Liver (tissue), 9 donors: ENCODE measurements around the gene GIMAP2. TPM values are rescaled to one million over a fixed set of nuclear protein-coding genes. Genes with fewer than 3 reads are reported as not detected.

Source experiments
- DNase-seq: peaks from one replicate; pipeline ENCODE4 v3.0.0-alpha.2; 2017; ENCODE audit warnings: low spot score
- H3K27ac ChIP-seq, 2 donors: one replicate each; pipeline ENCODE4 v1.7.0; 2013; ENCODE audit warnings: inconsistent platforms in 2 of 2, low read length in 2 of 2, control low read depth in 1 of 2, low read depth in 1 of 2, mild to moderate bottlenecking in 1 of 2
- H3K27me3 ChIP-seq, 4 donors: one replicate each; pipeline versions ENCODE4 v1.6.1 to v1.7.0; 2013; ENCODE audit warnings: low read length in 3 of 4, inconsistent platforms in 1 of 4, mild to moderate bottlenecking in 1 of 4, moderate library complexity in 1 of 4; ENCODE audit not compliant: control insufficient read depth in 4 of 4, insufficient read depth in 4 of 4
- H3K36me3 ChIP-seq, 4 donors: one replicate each; pipeline versions ENCODE4 v1.6.1 to v1.7.0; 2013; ENCODE audit warnings: low read length in 3 of 4, mild to moderate bottlenecking in 3 of 4, low read depth in 1 of 4, moderate library complexity in 1 of 4; ENCODE audit not compliant: control insufficient read depth in 4 of 4, insufficient read depth in 3 of 4
- H3K4me1 ChIP-seq, 4 donors: one replicate each; pipeline versions ENCODE4 v1.6.1 to v1.7.0; 2013; ENCODE audit warnings: low read length in 3 of 4, mild to moderate bottlenecking in 3 of 4, moderate library complexity in 1 of 4; ENCODE audit not compliant: control insufficient read depth in 4 of 4, insufficient read depth in 4 of 4
- H3K4me3 ChIP-seq, 3 donors: one replicate each; pipeline versions ENCODE4 v1.6.1 to v1.7.0; 2013; ENCODE audit warnings: low read length in 3 of 3, control low read depth in 1 of 3, low read depth in 1 of 3, mild to moderate bottlenecking in 1 of 3
- H3K9ac ChIP-seq, 2 donors: one replicate each; pipeline ENCODE4 v1.7.0; 2013; ENCODE audit warnings: low read length in 2 of 2, mild to moderate bottlenecking in 2 of 2, moderate library complexity in 2 of 2, control low read depth in 1 of 2, low read depth in 1 of 2
- H3K9me3 ChIP-seq, 4 donors: one replicate each; pipeline versions ENCODE4 v1.6.1 to v1.7.0; 2013; ENCODE audit warnings: low read length in 3 of 4; ENCODE audit not compliant: control insufficient read depth in 4 of 4
- EGR1 ChIP-seq, 2 donors: IDR thresholded peaks; 2 replicates each; pipeline ENCODE4 v1.6.1; 2016 to 2018; ENCODE audit warnings: antibody characterized with exemption in 2 of 2, low read depth in 2 of 2
- FOXA2 ChIP-seq: IDR thresholded peaks from 2 replicates; pipeline ENCODE4 v1.6.1; 2016; ENCODE audit warnings: antibody characterized with exemption
- GABPA ChIP-seq, 2 donors: IDR thresholded peaks in 1 of 2; conservative IDR thresholded peaks in 1 of 2; 2 replicates each; pipeline ENCODE4 v1.6.1; 2016; ENCODE audit warnings: antibody characterized with exemption in 2 of 2, mild to moderate bottlenecking in 1 of 2, moderate library complexity in 1 of 2
- HNF4A ChIP-seq, 2 donors: conservative IDR thresholded peaks; 2 replicates each; pipeline ENCODE4 v1.6.1; 2016; ENCODE audit warnings: antibody characterized with exemption in 2 of 2, mild to moderate bottlenecking in 2 of 2
- HNF4G ChIP-seq: IDR thresholded peaks from 2 replicates; pipeline ENCODE4 v1.6.1; 2016; ENCODE audit warnings: antibody characterized with exemption
- JUND ChIP-seq, 2 donors: IDR thresholded peaks; 2 replicates each; pipeline ENCODE4 v1.6.1; 2016; ENCODE audit warnings: antibody characterized with exemption in 2 of 2
- NR2F2 ChIP-seq: IDR thresholded peaks from 2 replicates; pipeline ENCODE4 v1.6.1; 2016; ENCODE audit warnings: antibody characterized with exemption
- RAD21 ChIP-seq, 2 donors: IDR thresholded peaks; 2 replicates each; pipeline ENCODE4 v1.6.1; 2016; ENCODE audit warnings: antibody characterized with exemption in 2 of 2, mild to moderate bottlenecking in 2 of 2
- SP1 ChIP-seq: IDR thresholded peaks from 2 replicates; pipeline ENCODE4 v1.6.1; 2018; ENCODE audit warnings: antibody characterized with exemption, mild to moderate bottlenecking
- TAF1 ChIP-seq: conservative IDR thresholded peaks from 2 replicates; pipeline ENCODE4 v1.6.1; 2016; ENCODE audit warnings: antibody characterized with exemption, mild to moderate bottlenecking
- YY1 ChIP-seq: IDR thresholded peaks from 2 replicates; pipeline ENCODE4 v1.6.1; 2016; ENCODE audit warnings: antibody characterized with exemption, mild to moderate bottlenecking
- WGBS: extraction: QIAGEN DNeasy Blood & Tissue Kit; methylation state at CpG from one replicate; pipeline ENCODE4 v1.1.7; 2013; 5-methylcytosine and 5-hydroxymethylcytosine counted together
- polyA plus RNA-seq, 2 donors: library from polyadenylated mRNA; stranded (reverse) in 1 of 2; unstranded in 1 of 2; fragments of 200-250 nt in 1 of 2; fragments of >200 nt in 1 of 2; fragmentation: Nextera tagmentation in 1 of 2; extraction: Ambion mirVana in 1 of 2; gene quantifications; one replicate each; pipeline versions ENCODE4 v1.2.1 to v1.2.3, GENCODE V29; 2013 to 2015
- total RNA-seq, 2 donors: library from RNA; depleted of rRNA; stranded (reverse); fragments of >200 nt; gene quantifications; one replicate each; pipeline ENCODE4 v1.2.3, GENCODE V29; 2014
- TF ChIP-seq, protein P1 (sequence below): IDR thresholded peaks from 2 replicates; pipeline ENCODE4 v1.6.1; 2016; ENCODE audit warnings: antibody characterized with exemption
- TF ChIP-seq, protein P2 (sequence below): IDR thresholded peaks from 2 replicates; pipeline ENCODE4 v1.6.1; 2016; ENCODE audit warnings: antibody characterized with exemption, mild to moderate bottlenecking
- TF ChIP-seq, protein P3 (sequence below): fragments of 150-350 bp; IDR thresholded peaks from 2 replicates; pipeline ENCODE4 v1.5.1; 2017; ENCODE audit warnings: improper control_type of control experiment, low read depth, low read length; ENCODE audit not compliant: missing input control
- TF ChIP-seq, protein P4 (sequence below): IDR thresholded peaks from 2 replicates; pipeline ENCODE4 v1.6.1; 2016; ENCODE audit warnings: antibody characterized with exemption
- donor health status: healthy.
- donor health status: healthy.
- donor health status: healthy.
- donor health status: healthy.
- donor health status: healthy.

GIMAP2 gene
- total and polyA plus RNA-seq, 4 donors = 4.9 to 9.2 (median 6.0) TPM

DNA sequence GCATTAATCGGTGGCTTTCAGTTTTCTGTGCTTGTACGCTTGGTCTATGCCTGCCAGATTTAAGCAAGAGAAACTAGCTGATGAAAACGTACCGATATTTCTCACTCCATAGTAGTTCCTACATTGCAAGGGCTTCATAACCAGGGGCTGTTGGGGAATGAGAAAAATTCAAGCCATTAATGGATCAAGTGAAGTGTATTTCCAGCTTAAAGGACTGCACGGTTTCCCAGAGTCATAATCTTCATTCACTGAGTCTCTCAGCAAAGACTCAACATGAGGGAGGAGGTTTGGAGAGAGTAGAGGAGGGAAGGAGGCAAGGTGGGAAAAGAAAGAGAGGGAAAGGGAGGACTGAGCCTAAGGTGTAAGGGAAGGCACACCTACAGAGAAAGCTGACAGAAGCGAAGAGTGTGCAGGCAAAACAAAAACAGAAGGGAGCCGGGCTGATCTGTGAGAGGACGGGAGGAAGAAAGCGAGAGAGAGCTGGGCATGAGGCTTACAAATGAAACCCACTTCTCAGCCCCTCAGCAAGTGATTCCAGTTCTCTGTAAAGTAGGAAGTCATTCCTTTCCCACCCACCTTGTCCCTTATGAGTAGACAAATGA lies 625 bp downstream of the GIMAP2 start:
- WGBS = 42% methylated on average over 9 of the region's 9 CpGs
- Histone ChIP-seq H3K9ac (peak overlapping the region; percentile 83 to 98), H3K4me1 (peaks cover 0 to 9% (median 3%) of the 10 kb centered on the region in 4 donors), H3K27me3 (no peaks in the 10 kb centered on the region), H3K4me3 (peak overlapping the region; percentile 52 to 83 (median 68)), H3K9me3 (no peaks in the 10 kb centered on the region), H3K36me3 (peaks cover 0 to 11% (median 7%) of the 10 kb centered on the region in 4 donors), H3K27ac (peak overlapping the region; percentile 61 to 64)
- TF ChIP-seq YY1 = no peak
- TF ChIP-seq, protein P1, sequence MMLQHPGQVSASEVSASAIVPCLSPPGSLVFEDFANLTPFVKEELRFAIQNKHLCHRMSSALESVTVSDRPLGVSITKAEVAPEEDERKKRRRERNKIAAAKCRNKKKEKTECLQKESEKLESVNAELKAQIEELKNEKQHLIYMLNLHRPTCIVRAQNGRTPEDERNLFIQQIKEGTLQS = no peak
- TF ChIP-seq GABPA (IDR thresholded peaks at IDR 0.05 in 1 of 2, conservative IDR thresholded peaks at IDR 0.05 in 1 of 2) = no peak
- no peak for TF ChIP-seq NR2F2
- TF ChIP-seq, protein P2, sequence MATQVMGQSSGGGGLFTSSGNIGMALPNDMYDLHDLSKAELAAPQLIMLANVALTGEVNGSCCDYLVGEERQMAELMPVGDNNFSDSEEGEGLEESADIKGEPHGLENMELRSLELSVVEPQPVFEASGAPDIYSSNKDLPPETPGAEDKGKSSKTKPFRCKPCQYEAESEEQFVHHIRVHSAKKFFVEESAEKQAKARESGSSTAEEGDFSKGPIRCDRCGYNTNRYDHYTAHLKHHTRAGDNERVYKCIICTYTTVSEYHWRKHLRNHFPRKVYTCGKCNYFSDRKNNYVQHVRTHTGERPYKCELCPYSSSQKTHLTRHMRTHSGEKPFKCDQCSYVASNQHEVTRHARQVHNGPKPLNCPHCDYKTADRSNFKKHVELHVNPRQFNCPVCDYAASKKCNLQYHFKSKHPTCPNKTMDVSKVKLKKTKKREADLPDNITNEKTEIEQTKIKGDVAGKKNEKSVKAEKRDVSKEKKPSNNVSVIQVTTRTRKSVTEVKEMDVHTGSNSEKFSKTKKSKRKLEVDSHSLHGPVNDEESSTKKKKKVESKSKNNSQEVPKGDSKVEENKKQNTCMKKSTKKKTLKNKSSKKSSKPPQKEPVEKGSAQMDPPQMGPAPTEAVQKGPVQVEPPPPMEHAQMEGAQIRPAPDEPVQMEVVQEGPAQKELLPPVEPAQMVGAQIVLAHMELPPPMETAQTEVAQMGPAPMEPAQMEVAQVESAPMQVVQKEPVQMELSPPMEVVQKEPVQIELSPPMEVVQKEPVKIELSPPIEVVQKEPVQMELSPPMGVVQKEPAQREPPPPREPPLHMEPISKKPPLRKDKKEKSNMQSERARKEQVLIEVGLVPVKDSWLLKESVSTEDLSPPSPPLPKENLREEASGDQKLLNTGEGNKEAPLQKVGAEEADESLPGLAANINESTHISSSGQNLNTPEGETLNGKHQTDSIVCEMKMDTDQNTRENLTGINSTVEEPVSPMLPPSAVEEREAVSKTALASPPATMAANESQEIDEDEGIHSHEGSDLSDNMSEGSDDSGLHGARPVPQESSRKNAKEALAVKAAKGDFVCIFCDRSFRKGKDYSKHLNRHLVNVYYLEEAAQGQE = no peak
- TF ChIP-seq SP1 = no peak
- TF ChIP-seq JUND (IDR thresholded peaks at IDR 0.05) = no peak
- no peak for DNase-seq

DNA sequence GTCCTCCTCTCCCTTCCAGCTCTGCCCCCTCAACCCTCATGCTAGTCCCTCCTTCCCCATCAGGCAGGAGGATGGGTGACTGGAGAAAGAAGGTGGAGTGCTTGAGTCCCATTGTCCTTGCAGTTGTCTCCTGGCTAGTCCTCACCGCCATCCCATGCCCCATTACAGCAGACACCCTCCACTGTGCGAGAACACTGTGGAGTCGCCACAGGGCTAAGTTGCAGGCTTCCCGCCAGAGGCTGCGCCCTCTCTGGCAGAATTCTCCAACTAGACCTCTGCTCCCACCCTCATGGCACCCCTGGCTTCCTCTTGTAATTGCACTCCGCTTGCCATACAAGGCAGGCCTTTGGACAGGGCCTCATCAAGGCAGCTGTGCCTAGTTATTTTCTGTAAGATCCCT lies 3.1 kb downstream of the GIMAP2 start:
- no peak for DNase-seq
- Histone ChIP-seq H3K36me3 (peaks cover 0 to 17% (median 8%) of the 10 kb centered on the region in 4 donors), H3K27ac (no peak overlapping the region), H3K4me3 (no peak overlapping the region), H3K9ac (no peak overlapping the region), H3K9me3 (no peaks in the 10 kb centered on the region), H3K4me1 (peaks cover 0 to 9% (median 3%) of the 10 kb centered on the region in 4 donors), H3K27me3 (no peaks in the 10 kb centered on the region)
- WGBS = 96% methylated on average over 6 of the region's 6 CpGs
- TF ChIP-seq EGR1 (IDR thresholded peaks at IDR 0.05; ENCODE audit: low read depth in 2 of 2) = no peak
- TF ChIP-seq HNF4G = no peak
- TF ChIP-seq, protein P3, sequence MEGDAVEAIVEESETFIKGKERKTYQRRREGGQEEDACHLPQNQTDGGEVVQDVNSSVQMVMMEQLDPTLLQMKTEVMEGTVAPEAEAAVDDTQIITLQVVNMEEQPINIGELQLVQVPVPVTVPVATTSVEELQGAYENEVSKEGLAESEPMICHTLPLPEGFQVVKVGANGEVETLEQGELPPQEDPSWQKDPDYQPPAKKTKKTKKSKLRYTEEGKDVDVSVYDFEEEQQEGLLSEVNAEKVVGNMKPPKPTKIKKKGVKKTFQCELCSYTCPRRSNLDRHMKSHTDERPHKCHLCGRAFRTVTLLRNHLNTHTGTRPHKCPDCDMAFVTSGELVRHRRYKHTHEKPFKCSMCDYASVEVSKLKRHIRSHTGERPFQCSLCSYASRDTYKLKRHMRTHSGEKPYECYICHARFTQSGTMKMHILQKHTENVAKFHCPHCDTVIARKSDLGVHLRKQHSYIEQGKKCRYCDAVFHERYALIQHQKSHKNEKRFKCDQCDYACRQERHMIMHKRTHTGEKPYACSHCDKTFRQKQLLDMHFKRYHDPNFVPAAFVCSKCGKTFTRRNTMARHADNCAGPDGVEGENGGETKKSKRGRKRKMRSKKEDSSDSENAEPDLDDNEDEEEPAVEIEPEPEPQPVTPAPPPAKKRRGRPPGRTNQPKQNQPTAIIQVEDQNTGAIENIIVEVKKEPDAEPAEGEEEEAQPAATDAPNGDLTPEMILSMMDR = no peak
- no peak for TF ChIP-seq RAD21 (IDR thresholded peaks at IDR 0.05)
- TF ChIP-seq TAF1 = no peak
- no peak for TF ChIP-seq HNF4A (conservative IDR thresholded peaks at IDR 0.05)
- no peak for TF ChIP-seq FOXA2
- TF ChIP-seq, protein P2 = no peak
- TF ChIP-seq GABPA (IDR thresholded peaks at IDR 0.05 in 1 of 2, conservative IDR thresholded peaks at IDR 0.05 in 1 of 2) = no peak
- no peak for TF ChIP-seq SP1
- TF ChIP-seq NR2F2 = no peak
- TF ChIP-seq, protein P1 = no peak
- TF ChIP-seq, protein P4, sequence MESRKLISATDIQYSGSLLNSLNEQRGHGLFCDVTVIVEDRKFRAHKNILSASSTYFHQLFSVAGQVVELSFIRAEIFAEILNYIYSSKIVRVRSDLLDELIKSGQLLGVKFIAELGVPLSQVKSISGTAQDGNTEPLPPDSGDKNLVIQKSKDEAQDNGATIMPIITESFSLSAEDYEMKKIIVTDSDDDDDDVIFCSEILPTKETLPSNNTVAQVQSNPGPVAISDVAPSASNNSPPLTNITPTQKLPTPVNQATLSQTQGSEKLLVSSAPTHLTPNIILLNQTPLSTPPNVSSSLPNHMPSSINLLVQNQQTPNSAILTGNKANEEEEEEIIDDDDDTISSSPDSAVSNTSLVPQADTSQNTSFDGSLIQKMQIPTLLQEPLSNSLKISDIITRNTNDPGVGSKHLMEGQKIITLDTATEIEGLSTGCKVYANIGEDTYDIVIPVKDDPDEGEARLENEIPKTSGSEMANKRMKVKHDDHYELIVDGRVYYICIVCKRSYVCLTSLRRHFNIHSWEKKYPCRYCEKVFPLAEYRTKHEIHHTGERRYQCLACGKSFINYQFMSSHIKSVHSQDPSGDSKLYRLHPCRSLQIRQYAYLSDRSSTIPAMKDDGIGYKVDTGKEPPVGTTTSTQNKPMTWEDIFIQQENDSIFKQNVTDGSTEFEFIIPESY = no peak
- no peak for TF ChIP-seq JUND (IDR thresholded peaks at IDR 0.05)
